ENCODE data around the gene DAPK1.

The DAPK1 gene

GRCh38 chr9:87512311-87512710, 14.6 kb downstream of the DAPK1 start:
- Histone ChIP-seq H4K20me1 (ENCODE audit: insufficient read depth, low read length) (no peaks in the 10 kb centered on the region), H3K27ac (ENCODE audit: low read length) (no peak overlapping the region), H3K4me1 (ENCODE audit: low read length) (no peaks in the 10 kb centered on the region), H3K9ac (ENCODE audit: low read length) (no peak overlapping the region), H3K4me3 (ENCODE audit: low read length) (no peak overlapping the region), H3K79me2 (ENCODE audit: low read length) (no peaks in the 10 kb centered on the region), H2AFZ (ENCODE audit: low read depth, low read length) (no peak overlapping the region), H3K36me3 (replicated peaks; ENCODE audit: low read depth, low read length) (no peaks in the 10 kb centered on the region), H3K9me3 (ENCODE audit: insufficient read depth, low read length) (no peaks in the 10 kb centered on the region), H3K27me3 (ENCODE audit: low read depth, low read length) (no peaks in the 10 kb centered on the region), H3K4me2 (ENCODE audit: low read length) (no peak overlapping the region)
- no peak for TF ChIP-seq CTCF (IDR thresholded peaks at IDR 0.05; ENCODE audit: low read depth, low read length)
- no peak for TF ChIP-seq EZH2phosphoT487 (IDR thresholded peaks at IDR 0.05; ENCODE audit: low read depth)

GRCh38 chr9:87513161-87513560, 15.5 kb downstream of the DAPK1 start:
- no peak overlapping the region for H3K27ac ChIP-seq (ENCODE audit: low read length)
- no peaks in the 10 kb centered on the region for H3K36me3 ChIP-seq (replicated peaks; ENCODE audit: low read depth, low read length)
- no peak overlapping the region for H3K4me3 ChIP-seq (ENCODE audit: low read length)
- no peaks in the 10 kb centered on the region for H3K4me1 ChIP-seq (ENCODE audit: low read length)
- no peaks in the 10 kb centered on the region for H3K9me3 ChIP-seq (ENCODE audit: insufficient read depth, low read length)
- TF ChIP-seq EZH2phosphoT487 (IDR thresholded peaks at IDR 0.05; ENCODE audit: low read depth), result no peak
- TF ChIP-seq CTCF (IDR thresholded peaks at IDR 0.05; ENCODE audit: low read depth, low read length), result no peak
- no peak overlapping the region for H3K4me2 ChIP-seq (ENCODE audit: low read length)
- H4K20me1 ChIP-seq (ENCODE audit: insufficient read depth, low read length), result no peaks in the 10 kb centered on the region
- no peak overlapping the region for H2AFZ ChIP-seq (ENCODE audit: low read depth, low read length)
- no peaks in the 10 kb centered on the region for H3K27me3 ChIP-seq (ENCODE audit: low read depth, low read length)
- no peaks in the 10 kb centered on the region for H3K79me2 ChIP-seq (ENCODE audit: low read length)
- no peak overlapping the region for H3K9ac ChIP-seq (ENCODE audit: low read length)

- H3K27ac ChIP-seq (ENCODE audit: low read length), result no peak overlapping the region
- no peak overlapping the region for H3K9ac ChIP-seq (ENCODE audit: low read length)
- no peak for TF ChIP-seq CTCF (IDR thresholded peaks at IDR 0.05; ENCODE audit: low read depth, low read length)
- no peak for TF ChIP-seq EZH2phosphoT487 (IDR thresholded peaks at IDR 0.05; ENCODE audit: low read depth)
- H4K20me1 ChIP-seq (ENCODE audit: insufficient read depth, low read length), result no peaks in the 10 kb centered on the region
- no peak overlapping the region for H3K4me2 ChIP-seq (ENCODE audit: low read length)
- H3K4me1 ChIP-seq (ENCODE audit: low read length), result no peaks in the 10 kb centered on the region
- no peaks in the 10 kb centered on the region for H3K79me2 ChIP-seq (ENCODE audit: low read length)
- no peaks in the 10 kb centered on the region for H3K9me3 ChIP-seq (ENCODE audit: insufficient read depth, low read length)
- H2AFZ ChIP-seq (ENCODE audit: low read depth, low read length), result no peak overlapping the region
- H3K4me3 ChIP-seq (ENCODE audit: low read length), result no peak overlapping the region
- H3K27me3 ChIP-seq (ENCODE audit: low read depth, low read length), result no peaks in the 10 kb centered on the region
- H3K36me3 ChIP-seq (replicated peaks; ENCODE audit: low read depth, low read length), result no peaks in the 10 kb centered on the region
Observed at GRCh38 chr9:87513880-87514535, 16.3 kb downstream of the DAPK1 start.

- no peak for TF ChIP-seq CTCF (IDR thresholded peaks at IDR 0.05; ENCODE audit: low read depth, low read length)
- no peak for TF ChIP-seq EZH2phosphoT487 (IDR thresholded peaks at IDR 0.05; ENCODE audit: low read depth)
- Histone ChIP-seq H4K20me1 (ENCODE audit: insufficient read depth, low read length) (no peaks in the 10 kb centered on the region), H3K9me3 (ENCODE audit: insufficient read depth, low read length) (no peaks in the 10 kb centered on the region), H3K4me2 (ENCODE audit: low read length) (no peak overlapping the region), H3K79me2 (ENCODE audit: low read length) (no peaks in the 10 kb centered on the region), H2AFZ (ENCODE audit: low read depth, low read length) (no peak overlapping the region), H3K36me3 (replicated peaks; ENCODE audit: low read depth, low read length) (no peaks in the 10 kb centered on the region), H3K4me1 (ENCODE audit: low read length) (no peaks in the 10 kb centered on the region), H3K27ac (ENCODE audit: low read length) (no peak overlapping the region), H3K27me3 (ENCODE audit: low read depth, low read length) (no peaks in the 10 kb centered on the region), H3K9ac (ENCODE audit: low read length) (no peak overlapping the region), H3K4me3 (ENCODE audit: low read length) (no peak overlapping the region)
Observed at GRCh38 chr9:87515006-87515405, 17.3 kb downstream of the DAPK1 start.
